ENCODE measurements around the gene THAP3.

- TF ChIP-seq CTCF (conservative IDR thresholded peaks at IDR 0.05) (no peak), EZH2 (IDR thresholded peaks at IDR 0.05; ENCODE audit: low read depth) (no peak)
Observed at GRCh38 chr1:6673816-6674398, 49.2 kb downstream of the THAP3 start.

All from PC-9 (cell line).